ENCODE data around the gene CHRNA4. TPM values are rescaled to one million over a fixed set of nuclear protein-coding genes. Genes with fewer than 3 reads are reported as not detected.

CHRNA4 gene
- total and polyA plus RNA-seq, 5 experiments from 2014 or later, result not detected

DNA sequence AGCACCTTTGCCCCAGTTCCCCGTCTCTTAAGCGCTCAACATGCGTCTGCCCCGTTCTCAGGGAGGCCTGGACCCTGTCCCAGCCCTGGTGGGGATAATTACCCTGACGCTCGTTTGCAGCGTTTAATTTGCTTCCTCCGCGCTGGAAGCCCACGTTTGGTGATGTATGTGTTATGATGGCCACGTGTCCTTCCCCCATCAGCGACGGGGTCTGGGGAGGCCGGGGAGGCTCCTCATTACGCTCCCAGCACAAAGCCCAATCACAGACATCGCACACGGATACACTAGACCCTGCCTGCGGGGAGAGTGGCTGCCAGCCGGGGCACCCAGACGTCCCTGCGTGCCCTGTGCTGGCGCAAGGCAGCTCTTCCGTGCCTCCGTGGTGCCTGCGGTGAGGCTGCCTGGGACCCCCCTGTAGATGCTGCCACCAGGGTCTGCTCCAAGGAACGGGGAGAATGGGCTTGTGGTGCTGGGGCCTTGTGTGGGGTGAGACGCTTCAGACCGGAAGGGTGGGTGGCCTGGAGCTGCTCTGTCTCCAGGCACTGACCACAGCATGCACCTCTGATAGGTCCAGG, 10.2 kb upstream of the CHRNA4 start:
- no peaks in the 10 kb centered on the region for H3K36me3 Mint-ChIP-seq
- H3K9me3 Mint-ChIP-seq, result no peaks in the 10 kb centered on the region
- peaks cover 0 to 3% (median 0%) of the 10 kb centered on the region in 4 donors for H3K4me1 Mint-ChIP-seq
- no peak overlapping the region for H3K4me3 Mint-ChIP-seq
- DNase-seq (no peak), ATAC-seq (no peak)
- peaks cover 0 to 28% (median 12%) of the 10 kb centered on the region in 5 donors for H3K27me3 Mint-ChIP-seq
- POLR2A ChIA-PET, result no interaction called here
- peak overlapping the region in 1 of 10 donors; percentile 71 for H3K27ac Mint-ChIP-seq

DNA sequence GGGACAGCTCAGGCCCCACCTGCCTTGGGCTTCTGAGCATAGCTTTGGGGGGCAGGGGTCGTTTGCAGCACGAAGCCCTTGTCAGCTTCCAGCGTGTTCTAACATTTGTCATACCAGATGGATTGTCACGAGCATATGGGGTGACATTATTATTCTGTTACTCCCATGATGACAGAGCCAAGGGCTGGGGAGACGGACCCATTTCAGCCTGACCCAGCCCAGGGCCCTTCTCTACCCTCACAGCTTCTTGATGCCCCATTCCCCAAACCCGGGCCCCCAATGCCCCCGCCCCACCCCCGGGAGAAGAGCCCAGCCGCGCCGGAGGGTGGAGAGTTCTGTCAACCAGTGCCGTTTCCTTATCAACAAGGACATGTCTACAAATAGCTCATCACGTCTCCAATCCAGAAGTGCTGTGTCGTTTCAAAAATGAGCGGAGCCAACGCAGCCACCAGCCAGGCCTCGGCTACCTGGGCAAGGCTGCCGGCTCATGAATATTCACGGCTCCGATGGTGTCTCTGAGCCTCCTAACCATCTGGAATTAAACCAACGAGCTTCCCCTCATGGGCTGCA, 9.6 kb upstream of the CHRNA4 start:
- H3K27me3 Mint-ChIP-seq, result peaks cover 0 to 28% (median 11%) of the 10 kb centered on the region in 5 donors
- no peaks in the 10 kb centered on the region for H3K9me3 Mint-ChIP-seq
- ATAC-seq (no peak), DNase-seq (no peak)
- H3K27ac Mint-ChIP-seq, result no peak overlapping the region
- no peak overlapping the region for H3K4me3 Mint-ChIP-seq
- H3K36me3 Mint-ChIP-seq, result no peaks in the 10 kb centered on the region
- peaks cover 0 to 3% (median 0%) of the 10 kb centered on the region in 4 donors for H3K4me1 Mint-ChIP-seq
- POLR2A ChIA-PET, result no interaction called here

DNA sequence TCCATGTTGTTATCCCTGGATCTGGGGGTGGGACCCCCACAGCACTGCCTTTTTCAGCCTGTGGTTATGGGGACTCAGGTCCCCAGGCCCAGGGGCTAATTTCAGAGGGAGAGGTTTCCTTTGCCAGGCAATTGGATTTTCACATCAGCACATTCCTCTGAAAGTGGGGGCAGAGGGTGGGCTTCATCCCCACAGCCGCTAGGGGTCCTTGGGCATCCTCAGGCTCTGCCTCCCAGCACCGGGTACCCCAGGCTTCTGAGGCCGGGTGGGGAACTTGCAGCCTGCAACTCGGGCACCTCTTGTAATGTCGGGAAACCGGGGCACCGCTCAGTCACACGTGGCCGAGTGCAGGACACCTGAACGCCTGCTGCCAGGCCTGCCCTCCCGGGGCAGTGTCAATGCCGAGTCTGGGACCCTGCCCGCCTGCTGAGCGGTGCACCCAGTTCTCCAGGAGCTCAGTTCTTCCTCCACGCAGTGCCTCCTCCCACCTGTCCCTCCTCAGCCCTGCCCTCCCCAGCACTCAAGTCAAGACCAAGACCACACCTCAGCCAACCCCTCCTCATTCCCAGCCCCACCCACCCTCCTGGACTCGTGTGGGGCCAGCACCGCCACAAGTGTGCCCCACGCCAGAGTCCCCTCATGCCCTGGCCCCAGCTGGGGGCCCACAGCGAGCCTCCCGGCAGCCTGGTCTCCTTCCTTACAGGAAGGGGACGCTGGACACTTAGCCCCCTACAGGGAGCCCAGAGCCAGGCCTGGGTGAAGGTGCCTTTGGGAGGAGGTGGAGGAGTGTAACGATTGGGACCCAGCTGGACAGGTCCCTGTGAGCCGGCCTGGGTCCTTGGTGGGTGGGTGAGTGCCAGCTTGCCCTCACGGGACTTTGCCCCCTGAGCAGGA, 8.8 kb upstream of the CHRNA4 start:
- Mint-ChIP-seq H3K9me3 (no peaks in the 10 kb centered on the region), H3K27ac (no peak overlapping the region), H3K27me3 (peaks cover 0 to 33% (median 11%) of the 10 kb centered on the region in 5 donors), H3K36me3 (no peaks in the 10 kb centered on the region), H3K4me1 (peaks cover 0 to 3% (median 0%) of the 10 kb centered on the region in 4 donors), H3K4me3 (no peak overlapping the region)
- DNase-seq (no peak), ATAC-seq (no peak)
- POLR2A ChIA-PET, result no interaction called here

DNA sequence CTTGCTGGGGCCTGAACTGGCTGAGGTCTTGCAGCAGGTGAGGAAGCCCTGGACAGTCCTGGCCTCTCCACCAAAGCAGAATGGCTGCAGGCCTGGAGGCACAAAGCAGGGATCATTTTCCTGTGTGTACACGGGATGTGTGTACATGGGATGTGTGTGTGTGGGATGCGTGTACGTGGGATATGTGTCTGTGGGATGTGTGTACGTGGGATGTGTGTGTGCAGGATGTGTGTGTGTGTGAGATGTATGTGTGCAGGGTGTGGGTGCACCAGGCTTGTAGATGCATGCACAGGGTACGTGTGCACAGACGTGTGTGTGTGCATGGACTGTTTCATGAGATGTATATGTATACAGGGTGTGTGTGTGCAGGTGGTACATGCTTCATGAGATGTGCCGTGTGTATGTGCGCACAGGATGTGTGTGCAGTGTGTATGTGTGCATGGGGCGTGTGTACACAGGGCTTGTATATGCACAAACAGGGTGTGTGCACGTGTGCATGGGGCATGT, 7.9 kb upstream of the CHRNA4 start:
- DNase-seq, result no peak
- Mint-ChIP-seq H3K4me1 (peaks cover 0 to 3% (median 0%) of the 10 kb centered on the region in 4 donors), H3K36me3 (no peaks in the 10 kb centered on the region), H3K27ac (no peak overlapping the region), H3K27me3 (peaks cover 0 to 37% (median 13%) of the 10 kb centered on the region in 5 donors), H3K9me3 (no peaks in the 10 kb centered on the region), H3K4me3 (peak overlapping the region in 1 of 10 donors; percentile 2)
- POLR2A ChIA-PET, result no interaction called here
- no peak for ATAC-seq

DNA sequence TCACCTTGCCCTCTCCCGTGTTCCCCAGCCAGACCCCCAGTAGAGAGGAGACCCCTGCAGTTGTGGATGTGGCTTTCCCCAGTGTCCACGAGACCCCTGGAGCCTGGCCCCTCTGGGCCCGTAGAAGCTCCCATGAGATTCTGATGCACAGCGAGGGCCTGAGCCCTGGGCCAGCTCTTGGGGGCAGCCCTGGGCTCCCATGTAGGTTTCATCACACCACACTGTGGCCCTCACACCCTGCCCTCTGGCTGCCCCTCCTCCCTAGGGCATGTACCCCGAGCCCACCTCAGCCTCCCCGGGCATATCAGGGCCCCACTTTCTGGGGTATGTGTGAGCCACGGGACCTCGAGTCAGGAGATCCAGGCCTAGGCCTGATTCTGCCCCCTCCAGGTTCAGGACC, 7.0 kb upstream of the CHRNA4 start:
- no peak for DNase-seq
- peaks cover 0 to 3% (median 0%) of the 10 kb centered on the region in 4 donors for H3K4me1 Mint-ChIP-seq
- no peak for ATAC-seq
- no peak overlapping the region for H3K4me3 Mint-ChIP-seq
- H3K27ac Mint-ChIP-seq, result no peak overlapping the region
- POLR2A ChIA-PET, result no interaction called here
- H3K9me3 Mint-ChIP-seq, result no peaks in the 10 kb centered on the region
- no peaks in the 10 kb centered on the region for H3K36me3 Mint-ChIP-seq
- peaks cover 0 to 44% (median 14%) of the 10 kb centered on the region in 5 donors for H3K27me3 Mint-ChIP-seq

DNA sequence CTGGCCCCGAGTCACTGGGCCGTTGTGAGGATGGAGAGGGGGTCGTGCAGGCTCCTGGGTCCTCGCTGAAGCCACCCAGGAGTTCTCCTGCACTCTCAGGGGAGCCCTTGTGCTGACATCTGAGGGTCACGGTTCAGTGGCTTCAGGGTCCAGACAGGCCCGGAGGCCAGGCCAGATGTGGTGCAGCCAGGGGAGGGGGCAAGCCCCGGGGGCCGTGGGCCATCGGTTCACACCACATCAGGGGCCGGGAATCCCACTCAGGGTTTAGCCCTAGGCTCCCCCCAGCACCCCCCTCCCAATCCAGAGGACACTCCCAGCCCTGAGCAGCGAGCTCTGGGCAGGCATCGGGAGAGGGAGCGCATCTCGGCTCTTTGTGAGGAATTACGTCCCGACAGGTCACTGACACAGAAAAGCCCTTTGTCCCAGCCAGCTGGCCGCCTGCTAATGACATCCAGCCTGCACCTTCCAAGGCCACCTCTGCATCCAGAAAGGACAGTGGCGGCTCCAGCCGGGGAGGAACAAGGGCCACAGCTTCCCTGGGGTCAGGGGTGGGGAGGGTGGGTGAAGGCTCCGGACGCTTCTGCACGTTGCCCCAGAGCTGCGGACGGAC, 6.4 kb upstream of the CHRNA4 start:
- Mint-ChIP-seq H3K4me3 (no peak overlapping the region), H3K27me3 (peaks cover 4 to 44% (median 16%) of the 10 kb centered on the region in 5 donors), H3K4me1 (peaks cover 0 to 4% (median 2%) of the 10 kb centered on the region in 4 donors), H3K9me3 (peaks cover 0 to 3% (median 0%) of the 10 kb centered on the region in 9 donors), H3K36me3 (no peaks in the 10 kb centered on the region), H3K27ac (no peak overlapping the region)
- ATAC-seq (no peak), DNase-seq (no peak)
- POLR2A ChIA-PET, result no interaction called here

DNA sequence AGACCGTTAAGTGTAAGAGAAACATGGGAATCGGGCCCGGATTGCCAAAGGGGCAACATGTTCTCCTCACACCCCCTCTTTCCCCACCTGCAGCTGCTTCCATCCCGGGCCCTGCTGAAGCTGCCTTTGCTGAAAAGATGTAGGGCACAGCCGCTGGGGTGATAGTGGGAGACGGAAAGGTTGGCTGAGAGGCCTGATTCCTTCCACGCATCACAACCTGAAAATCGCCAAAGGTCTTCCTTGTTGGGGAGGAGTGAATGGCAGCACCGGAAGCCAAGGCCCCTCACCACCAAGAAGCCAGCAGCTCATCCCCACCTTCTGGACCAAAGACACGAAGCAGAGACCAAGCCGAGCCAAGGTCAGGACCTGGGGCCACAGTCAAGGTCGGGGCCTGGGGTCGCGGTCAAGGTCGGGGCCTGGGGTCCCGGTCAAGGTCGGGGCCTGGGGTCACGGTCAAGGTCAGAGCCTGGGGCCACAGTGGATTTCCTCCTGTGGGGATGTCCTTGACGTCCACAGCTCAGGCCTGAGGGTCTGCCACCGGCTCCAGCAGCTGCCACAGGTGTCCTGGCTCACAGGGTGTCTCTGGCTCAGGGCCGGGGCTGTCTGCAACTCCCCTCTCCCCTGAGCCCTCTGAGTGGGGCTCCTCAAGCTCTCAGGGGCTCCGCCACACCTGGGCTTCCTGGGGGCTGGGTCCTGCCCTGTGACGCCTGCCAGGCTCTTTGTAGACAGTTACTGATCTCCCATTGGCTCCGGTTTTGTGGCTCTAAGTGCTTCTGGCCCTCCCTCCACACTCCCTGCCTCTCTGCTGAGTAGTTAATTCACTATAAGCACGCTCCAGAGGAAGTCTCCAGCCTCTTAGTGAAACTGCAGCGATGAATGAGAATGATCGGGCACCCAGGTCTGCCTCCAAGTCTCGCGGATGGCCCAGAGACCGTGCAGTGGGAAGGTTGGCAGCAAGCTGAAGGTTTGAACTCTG, 5.5 kb upstream of the CHRNA4 start:
- POLR2A ChIA-PET, result no interaction called here
- no peaks in the 10 kb centered on the region for H3K36me3 Mint-ChIP-seq
- no peak overlapping the region for H3K4me3 Mint-ChIP-seq
- no peak overlapping the region for H3K27ac Mint-ChIP-seq
- no peak for DNase-seq
- ATAC-seq, result no peak
- H3K4me1 Mint-ChIP-seq, result peaks cover 0 to 10% (median 5%) of the 10 kb centered on the region in 4 donors
- H3K9me3 Mint-ChIP-seq, result peaks cover 0 to 5% (median 0%) of the 10 kb centered on the region in 9 donors
- H3K27me3 Mint-ChIP-seq, result peaks cover 8 to 50% (median 18%) of the 10 kb centered on the region in 5 donors

DNA sequence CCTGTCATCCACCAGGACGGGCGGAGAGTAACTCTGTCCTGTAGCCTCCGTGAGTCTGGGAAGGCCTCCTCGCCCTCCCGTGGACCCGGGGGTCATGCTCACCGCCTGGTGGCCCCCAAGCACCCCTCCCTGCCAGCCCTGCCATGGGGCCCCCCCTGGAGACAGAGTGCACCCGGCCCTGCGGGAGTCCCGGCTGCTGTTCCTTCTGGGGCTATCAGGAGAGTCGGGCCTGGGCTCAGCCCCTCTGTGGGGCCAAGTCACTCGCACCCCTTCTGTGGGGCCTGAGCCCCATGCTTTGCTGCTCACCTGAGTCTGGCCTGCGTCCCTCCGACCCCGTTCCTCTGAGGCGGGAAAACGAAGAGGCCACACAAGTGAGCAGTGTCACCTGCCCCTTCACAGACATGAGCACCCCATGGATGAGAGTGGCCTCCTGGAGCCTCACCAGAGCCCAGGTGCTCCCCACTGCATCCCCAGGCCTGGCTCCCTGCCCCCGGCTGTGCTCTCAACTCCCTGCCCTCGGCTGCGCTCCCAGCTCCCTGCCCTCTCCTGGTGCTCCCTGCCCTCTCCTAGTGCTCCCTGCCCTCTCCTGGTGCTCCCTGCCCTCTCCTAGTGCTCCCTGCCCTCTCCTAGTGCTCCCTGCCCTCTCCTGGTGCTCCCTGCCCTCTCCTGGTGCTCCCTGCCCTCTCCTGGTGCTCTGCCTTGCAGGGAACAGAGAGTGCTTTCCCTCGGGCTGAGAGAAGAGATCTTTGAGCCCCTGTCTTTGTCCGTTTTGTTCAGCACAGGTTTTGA, 4.6 kb upstream of the CHRNA4 start:
- no peak for ATAC-seq

DNA sequence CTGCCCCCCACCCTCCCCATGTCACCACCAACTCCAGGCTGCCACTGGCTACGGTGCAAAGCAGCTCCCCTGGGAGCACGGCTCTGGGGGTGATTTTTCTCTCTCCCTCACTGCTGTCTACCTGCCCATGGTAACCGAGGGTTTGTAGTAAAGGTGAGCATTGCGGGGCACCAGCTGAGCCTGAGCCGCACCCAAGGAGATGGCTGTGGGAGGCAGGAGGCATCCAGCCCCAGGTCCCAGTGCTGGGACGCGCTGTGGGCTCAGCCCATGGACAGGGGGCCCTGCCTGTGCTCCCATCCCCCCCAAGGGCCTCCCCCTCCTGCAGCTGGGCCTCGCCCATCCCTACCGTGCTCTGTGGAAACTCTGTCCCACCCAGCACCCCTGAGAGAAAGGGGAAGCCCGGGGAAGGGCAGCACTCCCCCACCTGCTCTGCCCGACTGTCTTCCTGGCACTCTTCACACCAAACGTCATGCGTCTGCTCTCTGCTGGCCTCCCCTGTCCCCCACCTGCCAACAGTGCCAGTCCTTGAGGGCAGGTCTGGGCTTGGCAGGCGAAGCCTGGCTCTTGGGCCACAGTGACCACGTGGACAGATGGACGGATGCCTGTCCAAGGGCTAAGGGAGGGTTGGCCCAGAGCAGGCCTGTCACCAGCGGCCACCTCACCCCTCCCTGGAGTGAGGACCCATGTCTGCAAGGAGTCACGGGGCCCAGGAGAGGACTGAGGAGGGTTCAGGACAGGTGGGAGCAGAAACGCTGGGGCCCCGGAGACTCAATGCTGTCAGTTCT, 3.8 kb upstream of the CHRNA4 start:
- ATAC-seq (no peak), DNase-seq (no peak)
- Mint-ChIP-seq H3K27ac (no peak overlapping the region), H3K4me3 (no peak overlapping the region), H3K36me3 (no peaks in the 10 kb centered on the region), H3K27me3 (peaks cover 8 to 50% (median 16%) of the 10 kb centered on the region in 5 donors), H3K4me1 (peaks cover 0 to 10% (median 5%) of the 10 kb centered on the region in 4 donors), H3K9me3 (peaks cover 0 to 5% (median 0%) of the 10 kb centered on the region in 9 donors)
- POLR2A ChIA-PET, result no interaction called here

More for the DNA sequence above, 4.6 kb upstream of the CHRNA4 start:
- DNase-seq, result no peak
- no peak overlapping the region for H3K4me3 Mint-ChIP-seq
- POLR2A ChIA-PET, result no interaction called here
- H3K4me1 Mint-ChIP-seq, result peaks cover 0 to 10% (median 5%) of the 10 kb centered on the region in 4 donors
- H3K27ac Mint-ChIP-seq, result no peak overlapping the region
- peaks cover 0 to 5% (median 0%) of the 10 kb centered on the region in 9 donors for H3K9me3 Mint-ChIP-seq
- H3K27me3 Mint-ChIP-seq, result peaks cover 8 to 47% (median 16%) of the 10 kb centered on the region in 5 donors
- H3K36me3 Mint-ChIP-seq, result no peaks in the 10 kb centered on the region

DNA sequence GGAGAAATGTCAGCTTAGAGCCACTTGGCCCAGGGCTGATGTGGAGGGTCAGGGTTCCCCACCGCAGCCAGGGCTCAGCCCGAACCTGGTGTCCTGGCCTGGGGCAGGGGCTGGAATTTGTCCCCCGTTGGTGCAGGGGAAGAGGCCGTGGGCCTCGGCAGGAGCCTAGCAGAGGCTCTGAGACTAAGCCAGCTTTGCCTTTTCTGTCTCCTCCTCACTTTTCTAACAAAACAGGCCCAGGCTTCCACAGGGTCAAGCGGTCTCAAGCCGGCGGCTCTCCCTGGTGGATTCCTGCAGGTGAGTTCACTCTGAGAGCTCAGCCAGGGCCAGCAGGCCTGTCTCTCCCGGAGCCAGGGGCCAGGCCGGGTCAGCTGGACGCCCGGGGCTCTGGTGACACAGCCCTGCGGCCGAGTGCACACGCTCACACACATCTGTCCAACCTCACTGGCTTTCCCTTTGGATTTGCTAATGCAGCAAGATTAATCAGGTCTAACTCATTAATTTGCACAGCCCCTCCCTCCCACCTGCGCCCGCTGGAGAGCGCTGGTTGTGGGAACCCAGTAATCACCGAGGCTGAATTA, 2.9 kb upstream of the CHRNA4 start:
- Mint-ChIP-seq H3K9me3 (peaks cover 0 to 5% (median 0%) of the 10 kb centered on the region in 9 donors), H3K36me3 (no peaks in the 10 kb centered on the region), H3K27ac (no peak overlapping the region), H3K4me1 (peaks cover 0 to 10% (median 4%) of the 10 kb centered on the region in 4 donors), H3K27me3 (peaks cover 8 to 55% (median 16%) of the 10 kb centered on the region in 5 donors), H3K4me3 (no peak overlapping the region)
- ATAC-seq (no peak), DNase-seq (no peak)
- POLR2A ChIA-PET, result no interaction called here

Measured in naive thymus-derived CD8-positive, alpha-beta T cell (primary cell).